Prostate gland (tissue), 2 donors: ENCODE data around the gene CCDC28B.

Experiments used
- CTCF ChIP-seq, 4 experiments: fragments of 200-600 bp in 2 of 4; fragments of 450-650 bp in 2 of 4; sonication (generic) in 2 of 4; IDR thresholded peaks; 1 replicate in 3 of 4; 2 replicates in 1 of 4; pipeline ENCODE4 v1.5.1; 2016 to 2019; ENCODE audit warnings: antibody characterized with exemption in 4 of 4, mild to moderate bottlenecking in 2 of 4, moderate library complexity in 2 of 4
- POLR2AphosphoS5 ChIP-seq: sonication (generic); formaldehyde crosslinking; IDR thresholded peaks from one replicate; pipeline ENCODE4 v1.6.1; 2017; ENCODE audit warnings: antibody characterized with exemption

DNA sequence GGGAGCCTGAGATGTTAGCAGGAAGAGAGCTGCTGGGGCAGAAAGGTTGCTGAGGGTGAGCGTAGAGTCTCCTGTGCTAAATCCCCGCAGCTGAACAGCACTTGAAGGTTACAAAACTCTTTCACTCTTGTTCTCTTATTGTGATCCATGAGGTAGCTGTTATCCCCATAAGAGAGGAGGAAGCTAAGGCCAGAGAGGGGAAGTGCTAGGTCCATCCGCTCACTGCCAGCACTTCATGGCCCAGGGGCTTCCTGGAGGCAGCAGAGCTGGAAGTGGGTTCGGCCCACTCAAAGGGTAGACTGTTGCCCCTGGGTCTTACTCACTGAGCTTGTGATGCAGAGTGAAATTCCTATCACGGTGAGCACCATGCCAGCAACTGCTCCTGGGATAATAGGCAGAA is 16.2 kb downstream of the CCDC28B start:
- TF ChIP-seq CTCF (IDR thresholded peaks at IDR 0.05) (no peak), POLR2AphosphoS5 (no peak)
